H1 (cell line): ENCODE data around the gene GBGT1. TPM values are rescaled to one million over a fixed set of nuclear protein-coding genes. Genes with fewer than 3 reads are reported as not detected.

Experiments
- ATF2 ChIP-seq: IDR thresholded peaks from 2 replicates; pipeline ENCODE4 v1.6.1; 2012; ENCODE audit warnings: low read length, inconsistent platforms
- polyA plus RNA-seq, 7 experiments: library from polyadenylated mRNA; depleted of rRNA in 3 of 7; stranded (reverse) in 5 of 7; unstranded in 2 of 7; fragments of >200 nt in 5 of 7; fragments of 200-250 nt in 2 of 7; gene quantifications; 1 replicate in 5 of 7; 2 replicates in 1 of 7; 4 replicates in 1 of 7; pipeline versions ENCODE4 v1.2.1 to v1.2.3, GENCODE V29; 2011 to 2013; ENCODE audit warnings: missing spikeins in 2 of 7, mixed read lengths in 2 of 7
- total RNA-seq: library from RNA; stranded (reverse); fragmentation: NEBNext Ultra II Directional; extraction: Animal tissue kit (Norgen Biotek cat#: 25700); gene quantifications from 2 replicates; pipeline ENCODE4 v1.2.1, GENCODE V29; 2021

Gene GBGT1
- total and polyA plus RNA-seq, 2 of the 8 experiments (the other 6 are each of a cell fraction or from before 2014, with no cell fraction given) = 7.1 to 9.7 TPM

GRCh38 chr9:133131506-133131905 is 32.2 kb downstream of the GBGT1 start (continued):
- TF ChIP-seq ATF2 = no peak
